OCI-M1 (cell line): ENCODE measurements around the gene GGT5.
A peak's percentile ranks its signal among the peaks of the same experiment; 100 is the strongest.
"Not testable (repeated sequence)": the region's sequence is repeated elsewhere in the genome, so short reads cannot be mapped to it uniquely, and the experiment has no call there.

ENCODE experiments used
- DNase-seq: peaks from one replicate; lab custom pipeline; 2025; lab: John Stamatoyannopoulos, UW

GGT5 gene

GRCh38 chr22:24201681-24202614, 42.9 kb downstream of the GGT5 start:
- DNase-seq, result no peak

DNA sequence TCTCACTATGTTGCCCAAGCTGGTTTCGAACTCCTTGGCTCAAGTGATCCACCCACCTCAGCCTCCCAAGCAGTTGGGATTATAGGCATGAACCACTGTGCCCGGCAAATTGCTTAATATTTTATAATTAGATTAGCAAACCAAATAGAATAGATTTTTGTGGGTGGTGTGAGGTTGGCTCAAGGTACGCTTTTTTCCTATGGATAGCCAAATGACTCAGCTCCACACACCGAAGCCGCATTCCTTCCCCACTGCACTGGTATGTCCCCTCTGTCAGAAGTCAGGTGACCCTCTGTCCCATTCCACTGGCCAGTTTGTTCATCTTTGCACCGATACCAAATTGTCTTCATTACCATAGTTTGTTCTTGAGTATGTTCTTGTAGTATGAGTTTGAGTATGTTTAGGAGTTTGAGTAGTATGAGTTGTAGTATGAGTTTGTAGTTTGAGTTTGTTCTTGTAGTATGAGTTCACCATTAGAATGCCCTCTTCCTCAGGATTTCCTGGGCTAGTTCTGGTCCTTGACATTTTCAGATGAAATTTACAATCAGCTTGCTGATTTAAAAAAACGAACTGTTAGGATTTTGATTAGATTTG, 44.2 kb downstream of the GGT5 start:
- no peak for DNase-seq

DNA sequence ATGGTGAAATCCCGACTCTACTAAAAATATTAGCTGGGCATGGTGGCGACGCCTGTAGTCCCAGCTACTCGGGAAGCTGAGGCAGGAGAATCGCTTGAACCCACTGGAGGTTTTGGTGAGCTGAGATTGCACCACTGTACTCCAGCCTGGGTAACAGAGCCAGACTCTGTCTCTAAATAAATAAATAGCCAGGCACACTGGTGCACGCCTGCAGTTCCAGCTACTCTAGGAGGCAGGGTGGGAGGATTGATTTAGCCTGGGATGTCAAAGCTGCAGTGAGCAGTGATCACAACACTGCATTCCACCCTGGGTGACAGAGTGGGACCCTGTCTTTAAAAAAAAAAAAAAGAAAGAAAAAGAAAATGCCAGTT, 46.2 kb downstream of the GGT5 start:
- DNase-seq, result no peak

DNA sequence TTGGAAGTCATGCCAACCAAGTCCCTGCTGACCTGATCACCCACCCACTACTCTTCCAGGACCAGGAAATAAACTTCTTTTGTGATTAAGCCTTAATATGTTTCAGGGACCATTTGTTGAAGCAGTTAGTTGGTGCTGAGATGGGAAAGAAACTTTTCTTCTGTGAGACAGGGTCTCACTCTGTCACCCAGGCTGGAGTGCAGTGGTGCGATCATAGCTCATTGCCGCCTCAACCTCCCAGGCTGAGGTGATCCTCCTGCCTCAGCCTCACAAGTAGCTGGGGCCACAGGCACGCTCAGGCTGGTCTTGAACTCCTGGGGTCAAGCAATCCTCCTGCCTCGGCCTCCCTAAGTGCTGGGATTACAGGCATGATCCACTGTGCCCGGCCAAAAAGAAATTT, 53.0 kb downstream of the GGT5 start:
- DNase-seq, result no peak

DNA sequence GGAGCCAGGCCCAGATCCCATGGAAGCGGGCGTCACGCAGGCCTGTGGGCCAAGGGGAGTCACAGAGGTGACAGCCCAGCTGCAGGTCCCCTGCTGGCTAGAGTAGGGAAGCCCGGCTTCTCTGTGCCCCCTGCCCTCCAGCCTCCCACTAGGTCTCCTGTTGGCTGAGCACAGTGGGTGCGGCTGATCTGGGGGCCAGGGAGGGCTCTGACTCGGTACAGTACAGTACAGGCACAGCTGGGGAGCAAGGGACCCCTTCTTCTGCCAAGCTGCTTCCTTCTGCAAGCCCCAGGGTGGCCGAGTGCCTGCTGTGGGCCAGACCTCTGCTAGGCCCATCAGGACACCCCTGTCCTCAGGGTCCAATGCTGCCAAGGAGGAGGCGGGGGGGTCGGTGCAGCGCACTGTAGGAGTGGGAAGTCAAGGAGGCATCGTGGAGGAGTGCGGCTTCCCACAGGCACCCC, 53.5 kb downstream of the GGT5 start:
- DNase-seq, result no peak

- DNase-seq, result no peak
Observed at GRCh38 chr22:24190596-24191208, 54.2 kb downstream of the GGT5 start.

GRCh38 chr22:24190159-24190540, 54.7 kb downstream of the GGT5 start:
- no peak for DNase-seq

DNA sequence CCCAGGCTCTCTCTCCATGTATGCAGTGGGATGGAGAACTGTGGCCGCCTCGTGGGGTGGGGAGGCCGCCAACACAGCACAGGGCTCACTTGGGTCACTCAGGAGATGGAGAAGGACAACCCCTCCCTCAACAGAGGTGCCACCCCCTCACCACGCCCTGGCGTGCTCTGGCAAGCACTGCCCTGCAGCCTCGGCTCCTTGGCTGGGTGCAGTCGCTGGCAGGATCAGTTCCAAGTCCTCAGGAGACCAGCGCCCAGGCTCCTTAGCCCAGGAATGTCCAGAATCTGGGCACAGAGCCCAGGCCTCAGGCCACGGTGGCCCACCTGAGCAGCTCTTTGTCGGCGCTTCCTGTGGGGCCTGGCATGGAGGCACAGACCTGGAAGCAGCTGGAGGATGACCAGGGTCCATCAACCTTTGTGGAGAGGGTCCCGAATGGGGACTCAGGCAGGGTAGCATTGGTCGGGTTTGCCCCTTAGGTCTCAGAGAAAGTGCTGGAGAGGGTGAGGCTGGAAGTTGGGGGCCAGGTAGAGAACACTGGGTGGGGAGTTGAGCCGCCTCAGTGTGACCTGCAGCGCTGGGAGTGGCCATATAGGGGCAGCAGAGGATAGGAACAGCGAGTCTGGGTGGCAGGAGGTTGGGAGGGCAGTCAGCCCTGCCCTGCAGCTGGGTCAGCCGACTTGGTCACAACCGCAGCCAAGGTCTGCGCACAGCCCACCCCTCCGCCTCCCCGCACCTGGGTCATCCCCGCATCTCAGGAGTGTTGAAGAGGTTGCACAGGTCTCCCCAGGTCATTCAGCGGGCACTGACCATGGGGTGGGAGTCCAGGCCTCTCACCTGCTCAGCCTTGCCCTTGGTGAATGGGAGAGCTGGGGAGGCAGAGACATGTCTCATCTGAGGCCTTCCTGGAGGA, 55.4 kb downstream of the GGT5 start:
- DNase-seq, result peak; percentile 85

- DNase-seq, result no peak
Observed at GRCh38 chr22:24188705-24189248, 56.1 kb downstream of the GGT5 start.

DNA sequence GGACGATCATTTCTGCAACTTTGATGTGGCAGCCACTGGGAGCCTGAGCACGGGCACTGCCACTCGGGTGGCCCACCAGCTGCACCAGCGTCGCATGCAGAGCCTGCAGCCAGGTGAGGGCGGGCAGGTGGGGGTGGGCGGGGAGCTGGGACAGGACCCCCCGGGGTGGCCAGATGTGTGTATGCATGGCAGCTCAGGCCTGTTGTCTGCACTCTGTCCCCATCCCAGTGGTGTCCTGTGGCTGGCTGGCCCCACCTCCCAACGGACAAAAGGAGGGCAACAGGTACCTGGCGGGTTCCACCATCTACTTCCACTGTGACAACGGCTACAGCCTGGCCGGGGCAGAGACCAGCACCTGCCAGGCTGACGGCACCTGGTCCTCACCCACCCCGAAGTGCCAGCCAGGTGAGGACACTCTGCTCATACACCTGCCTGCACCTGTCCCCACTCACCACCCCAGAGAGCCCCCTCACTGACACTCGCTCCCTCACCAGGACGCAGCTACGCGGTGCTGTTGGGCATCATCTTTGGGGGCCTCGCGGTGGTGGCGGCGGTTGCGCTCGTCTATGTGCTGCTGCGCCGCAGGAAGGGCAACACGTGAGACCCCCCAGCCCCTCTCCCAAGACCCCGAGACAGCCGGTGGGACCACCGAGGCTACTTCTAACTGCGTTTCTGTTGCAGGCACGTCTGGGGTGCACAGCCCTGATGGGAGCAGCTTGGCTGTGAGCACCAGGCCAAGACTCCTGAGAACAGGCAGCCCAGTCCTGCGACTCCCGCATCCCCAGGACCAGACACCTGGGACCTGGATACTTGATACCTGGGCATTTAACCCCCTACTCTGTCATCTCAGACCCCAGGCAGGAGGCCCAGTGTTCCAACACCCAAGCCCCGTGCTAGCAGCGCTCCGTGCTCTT, 56.9 kb downstream of the GGT5 start:
- no peak for DNase-seq

DNA sequence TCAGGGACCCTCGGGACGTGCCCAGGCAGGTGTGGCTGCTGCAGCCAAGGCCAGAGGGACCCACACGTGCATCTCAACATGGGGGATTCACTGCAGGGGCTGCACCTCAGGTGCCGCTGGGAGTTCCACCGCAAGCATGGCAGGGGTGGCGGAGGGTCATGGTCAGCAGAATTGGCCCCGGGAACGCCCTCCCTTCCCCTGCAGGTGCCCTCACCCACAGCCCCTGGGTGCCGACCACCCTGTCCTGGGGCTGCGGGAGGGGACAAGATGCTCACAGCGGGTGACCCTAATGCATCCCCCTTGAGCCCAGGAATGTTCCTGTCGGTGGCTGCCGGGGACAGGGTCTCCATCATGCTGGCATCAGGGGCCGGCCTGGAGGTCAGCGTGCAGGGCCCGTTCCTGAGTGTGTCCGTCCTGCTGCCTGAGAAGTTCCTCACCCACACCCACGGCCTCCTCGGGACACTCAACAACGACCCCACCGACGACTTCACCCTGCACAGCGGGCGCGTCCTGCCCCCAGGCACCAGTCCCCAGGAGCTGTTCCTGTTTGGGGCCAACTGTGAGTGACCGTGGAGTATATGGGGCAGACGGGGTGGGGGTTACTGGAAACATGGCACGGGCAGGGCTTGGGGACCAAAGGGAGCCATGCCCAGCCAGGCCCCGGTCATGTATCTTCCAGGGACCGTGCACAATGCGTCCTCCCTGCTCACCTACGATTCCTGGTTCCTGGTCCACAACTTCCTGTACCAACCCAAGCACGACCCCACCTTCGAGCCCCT, 57.8 kb downstream of the GGT5 start:
- DNase-seq, result no peak

- no peak for DNase-seq
Observed at GRCh38 chr22:24186352-24186740, 58.5 kb downstream of the GGT5 start.

- DNase-seq, result no peak
Observed at GRCh38 chr22:24185501-24186351, 59.2 kb downstream of the GGT5 start.

- no peak for DNase-seq
Observed at GRCh38 chr22:24185001-24185500, 59.8 kb downstream of the GGT5 start.

DNA sequence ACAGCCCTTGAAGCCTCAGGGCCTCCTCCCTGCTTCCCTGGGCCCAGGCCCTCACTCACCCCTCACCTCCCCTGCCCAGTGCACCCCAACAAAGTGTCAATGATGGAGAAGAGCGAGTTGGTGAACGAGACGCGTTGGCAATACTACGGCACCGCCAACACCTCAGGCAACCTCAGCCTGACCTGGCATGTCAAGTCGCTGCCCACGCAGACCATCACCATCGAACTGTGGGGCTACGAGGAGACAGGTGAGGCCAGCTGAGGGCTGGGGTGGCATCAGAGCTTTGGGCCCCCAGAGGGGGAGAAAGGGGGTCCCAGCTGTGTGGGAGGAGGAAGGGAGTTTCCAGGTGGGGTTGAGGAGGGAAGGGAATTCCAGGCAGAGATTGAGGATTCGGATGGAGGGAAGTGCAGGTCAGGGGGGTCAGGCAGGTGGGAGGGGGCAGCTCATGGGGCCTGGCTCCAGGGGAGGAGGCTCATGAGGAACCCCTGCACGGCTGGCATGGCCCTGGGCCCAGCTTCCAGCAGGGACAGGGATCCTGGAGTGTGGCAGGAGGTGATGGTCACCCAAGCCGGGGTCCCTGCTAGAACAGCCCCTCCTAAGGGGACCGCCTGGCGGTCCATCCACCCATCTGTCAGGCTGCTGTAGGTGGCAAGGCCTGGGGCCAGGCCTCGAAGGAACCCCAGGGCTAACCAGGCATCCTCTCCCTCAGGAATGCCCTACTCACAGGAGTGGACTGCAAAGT, 60.7 kb downstream of the GGT5 start:
- no peak for DNase-seq

DNA sequence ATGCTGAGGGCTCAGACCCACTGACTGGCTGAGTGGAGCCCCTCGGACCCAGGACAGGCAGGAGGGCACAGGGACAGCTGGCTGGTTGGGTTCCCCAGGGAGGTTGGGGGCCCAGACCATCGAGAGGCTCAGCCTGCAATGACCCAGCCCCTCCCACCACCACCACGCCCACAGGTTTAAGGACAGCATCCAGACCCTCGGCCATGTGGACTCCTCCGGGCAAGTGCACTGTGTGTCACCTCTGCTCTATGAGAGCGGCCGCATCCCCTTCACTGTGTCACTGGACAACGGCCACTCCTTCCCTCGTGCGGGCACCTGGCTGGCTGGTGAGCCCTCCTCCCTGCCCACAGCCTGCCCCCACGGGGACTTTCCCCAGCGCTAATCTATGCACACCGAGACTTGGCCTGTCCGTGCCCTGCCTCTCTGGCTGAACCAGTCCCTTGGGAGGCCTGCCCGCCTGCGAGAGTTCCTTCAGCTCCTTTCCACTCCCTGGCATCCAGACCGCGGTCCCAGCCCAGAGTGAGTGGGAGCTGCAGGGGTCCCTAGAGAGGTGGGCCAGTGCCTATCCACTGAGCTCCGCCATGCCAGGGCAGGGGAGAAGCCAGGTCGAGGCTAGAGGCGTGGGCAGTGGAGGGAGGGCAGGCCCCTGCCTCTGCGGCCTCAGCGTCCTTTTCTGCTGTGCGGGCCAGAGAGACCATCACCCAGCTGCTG, 61.4 kb downstream of the GGT5 start:
- DNase-seq, result no peak

DNA sequence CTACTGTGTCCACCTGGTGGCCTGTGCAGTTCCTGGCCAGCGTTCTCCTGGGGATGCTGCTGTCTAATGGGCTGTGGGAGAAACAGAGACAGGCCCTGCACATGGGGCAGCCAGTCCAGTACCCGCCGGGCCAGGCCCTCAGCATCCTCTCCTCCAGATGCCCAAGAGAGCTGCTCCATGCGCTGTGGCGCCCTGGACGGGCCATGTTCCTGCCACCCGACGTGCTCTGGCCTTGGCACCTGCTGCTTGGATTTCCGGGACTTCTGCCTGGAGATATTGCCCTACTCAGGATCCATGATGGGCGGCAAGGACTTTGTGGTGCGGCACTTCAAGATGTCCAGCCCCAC, 62.0 kb downstream of the GGT5 start:
- DNase-seq, result not testable (repeated sequence)
